Measurements from ENCODE around the gene P2RX7. TPM values are rescaled to one million over a fixed set of nuclear protein-coding genes. Genes with fewer than 3 reads are reported as not detected.
"Not testable (repeated sequence)": the region's sequence is repeated elsewhere in the genome, so short reads cannot be mapped to it uniquely, and the experiment has no call there.

P2RX7 gene
- total RNA-seq, 1 experiment from 2014 or later: 3.8 TPM

DNA sequence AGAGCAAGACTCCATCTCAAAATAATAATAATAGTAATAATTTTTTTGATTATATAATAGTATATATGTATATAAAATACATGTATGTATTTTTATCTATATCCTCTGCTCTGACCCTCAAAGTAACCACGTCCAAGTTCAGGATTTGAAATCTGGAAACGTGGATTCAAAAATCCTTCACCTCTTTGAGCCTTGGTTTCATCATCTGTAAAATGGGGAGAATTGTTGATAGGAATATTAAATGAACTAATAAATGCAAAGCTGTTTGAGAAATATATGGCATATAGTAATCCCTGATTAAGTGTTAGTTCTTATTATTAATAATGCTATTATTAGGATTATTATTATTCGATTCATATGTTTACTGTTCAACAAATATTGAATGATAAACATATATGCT, 2.6 kb downstream of the P2RX7 start:
- DNase-seq (ENCODE audit: low spot score): no peak

DNA sequence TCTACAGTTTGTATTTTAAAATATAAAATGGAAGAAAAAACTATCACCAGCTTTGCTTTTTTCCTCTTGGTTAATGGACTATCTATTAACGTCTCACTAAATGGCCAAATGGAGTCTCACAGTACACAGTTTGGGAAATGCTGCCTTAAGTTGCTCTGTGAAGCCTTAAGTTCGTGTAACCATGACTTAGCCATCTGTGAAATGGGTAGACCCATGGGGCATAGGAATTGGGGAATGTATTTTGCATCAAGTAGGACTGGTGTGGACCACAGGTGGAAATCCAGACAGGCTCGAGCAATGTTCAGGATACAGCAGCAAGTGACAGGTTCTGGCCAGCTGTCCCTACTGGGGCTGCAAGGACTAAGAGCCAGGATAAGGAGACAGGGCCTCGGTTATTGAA, 4.8 kb downstream of the P2RX7 start:
- no peak for DNase-seq (ENCODE audit: low spot score)

DNA sequence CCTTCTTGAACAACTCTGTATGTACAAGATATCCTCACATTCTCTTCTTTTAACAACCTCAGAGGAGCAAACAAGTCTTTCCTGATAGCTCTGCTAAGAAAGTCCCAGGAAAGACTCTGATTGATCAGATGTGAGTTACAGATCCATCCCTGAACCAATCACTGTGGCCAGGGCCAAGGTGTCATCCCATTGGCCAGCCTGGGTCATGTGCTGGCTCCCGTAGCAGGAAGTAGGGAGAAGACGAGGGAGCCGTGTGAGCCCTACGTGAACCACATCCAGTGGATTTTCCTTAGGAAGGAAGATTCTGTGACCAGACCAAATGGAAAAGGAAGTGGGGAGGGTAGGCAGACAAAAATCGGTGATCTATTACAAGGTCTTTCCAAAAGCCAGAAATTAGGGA, 5.6 kb downstream of the P2RX7 start:
- no peak for DNase-seq (ENCODE audit: low spot score)

DNA sequence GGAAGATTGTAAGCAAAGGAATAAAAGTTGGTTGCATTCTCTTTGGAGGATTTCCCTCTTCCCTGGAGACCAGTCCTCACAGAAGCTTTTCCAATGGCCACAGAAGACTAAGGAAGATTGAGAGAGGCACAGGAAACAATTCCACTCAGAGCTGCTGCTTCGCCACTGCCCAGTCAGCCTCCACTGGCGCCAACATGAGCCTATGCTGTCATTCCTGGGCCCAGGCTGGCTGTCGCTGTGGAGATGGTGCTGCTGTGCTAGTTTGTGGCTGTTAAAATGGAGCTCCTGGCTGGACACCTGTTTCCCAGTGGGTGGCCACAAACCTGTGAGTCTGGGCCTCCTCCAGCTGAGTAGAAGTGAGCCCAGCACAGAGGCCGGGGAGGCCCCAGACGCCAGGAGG, 6.6 kb downstream of the P2RX7 start:
- DNase-seq (ENCODE audit: low spot score): no peak

DNA sequence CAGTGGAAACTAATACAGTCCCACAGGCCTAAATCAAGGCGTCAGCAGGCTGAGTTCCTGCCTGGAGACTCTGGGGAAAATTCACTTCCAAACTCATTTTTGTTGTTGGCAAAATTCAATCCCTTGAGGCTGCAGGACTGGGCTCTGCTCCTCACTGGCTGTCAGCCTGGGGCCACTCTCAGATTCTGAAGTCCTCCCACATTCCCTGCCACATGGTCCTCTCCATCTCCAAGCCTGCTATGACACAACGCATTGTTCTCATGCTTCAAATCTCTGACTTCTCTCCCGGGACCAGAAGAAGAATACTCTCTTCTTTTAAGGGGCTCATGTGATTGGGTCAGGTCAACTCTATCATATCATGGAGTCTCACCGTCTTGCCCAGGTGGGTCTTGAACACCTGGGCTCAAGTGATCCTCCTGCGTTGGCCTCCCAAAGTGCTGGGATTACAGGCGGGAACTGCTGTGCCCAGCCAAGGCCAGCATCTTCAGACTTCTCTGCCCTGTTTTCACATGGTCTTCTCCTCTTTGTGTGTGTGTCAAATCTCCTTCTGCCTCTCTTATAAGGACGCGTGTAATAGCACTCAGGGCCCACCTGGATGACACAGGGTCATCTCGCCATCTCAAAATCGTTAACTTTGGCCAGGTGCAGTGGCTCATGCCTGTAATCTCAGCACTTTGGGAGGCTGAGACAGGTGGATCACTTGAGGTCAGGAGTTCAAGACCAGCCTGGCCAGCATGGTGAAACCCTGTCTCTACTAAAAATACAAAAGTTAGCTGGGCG, 9.7 kb downstream of the P2RX7 start:
- DNase-seq (ENCODE audit: low spot score): no peak

DNA sequence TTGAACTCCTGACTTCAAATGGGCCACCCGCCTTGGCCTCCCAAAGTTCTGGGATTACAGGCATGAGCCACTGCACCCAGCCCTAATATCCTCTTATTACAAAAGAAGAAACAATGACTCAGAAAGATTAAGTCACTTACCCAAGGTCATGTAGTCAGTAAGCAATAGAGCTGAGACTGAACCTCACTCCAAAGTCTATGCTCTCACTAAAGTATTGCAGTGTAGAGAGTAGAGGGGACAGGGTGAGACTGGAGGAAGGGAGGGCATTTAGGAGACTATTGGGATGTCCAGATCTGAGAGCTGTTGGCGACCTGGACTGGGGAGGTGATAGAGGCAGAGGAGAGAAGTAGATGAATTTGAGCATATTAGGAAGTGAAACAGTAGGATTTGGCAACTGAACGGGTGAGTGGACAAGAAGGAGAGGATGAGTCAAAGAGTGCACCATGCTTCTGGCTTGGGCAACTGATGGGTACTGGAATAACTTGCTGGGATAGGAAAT, 11.8 kb downstream of the P2RX7 start:
- no peak for DNase-seq (ENCODE audit: low spot score)

DNA sequence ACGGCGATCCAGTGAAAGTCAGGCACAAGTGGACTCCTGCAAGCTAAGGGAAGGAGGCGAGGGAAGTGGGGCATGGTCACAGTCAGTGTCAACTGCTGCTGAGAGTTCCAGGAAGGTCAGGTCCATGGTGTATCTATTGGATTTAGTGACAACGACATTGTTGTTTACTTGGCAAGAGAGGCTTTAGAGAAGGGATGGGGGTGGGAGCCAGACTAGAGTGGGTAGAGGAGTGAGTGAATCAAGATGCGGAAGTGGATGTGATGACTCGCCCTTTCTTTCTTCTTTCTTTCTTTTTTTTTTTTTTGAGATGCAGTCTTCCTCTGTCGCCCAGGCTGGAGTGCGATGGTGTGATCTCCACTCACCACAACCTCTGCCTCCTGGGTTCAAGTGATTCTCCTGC, 12.5 kb downstream of the P2RX7 start:
- DNase-seq (ENCODE audit: low spot score): peak; percentile 72

DNA sequence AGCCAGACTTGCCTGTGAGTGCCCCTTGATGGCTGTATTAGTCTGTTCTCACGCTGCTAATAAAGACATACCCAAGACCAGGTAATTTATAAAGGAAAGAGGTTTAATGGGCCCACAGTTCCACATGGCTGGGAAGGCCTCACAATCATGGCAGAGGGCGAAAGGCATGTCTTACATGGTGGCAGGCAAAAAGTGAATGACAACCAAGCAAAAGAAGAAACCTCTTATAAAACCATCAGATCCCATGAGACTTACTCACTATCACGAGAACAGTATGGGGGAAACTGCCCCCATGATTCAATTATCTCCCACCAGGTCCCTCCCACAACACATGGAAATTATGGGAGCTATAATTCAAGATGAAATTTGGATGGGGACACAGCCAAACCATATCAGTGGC, 16.6 kb downstream of the P2RX7 start:
- DNase-seq (ENCODE audit: low spot score): not testable (repeated sequence)

DNA sequence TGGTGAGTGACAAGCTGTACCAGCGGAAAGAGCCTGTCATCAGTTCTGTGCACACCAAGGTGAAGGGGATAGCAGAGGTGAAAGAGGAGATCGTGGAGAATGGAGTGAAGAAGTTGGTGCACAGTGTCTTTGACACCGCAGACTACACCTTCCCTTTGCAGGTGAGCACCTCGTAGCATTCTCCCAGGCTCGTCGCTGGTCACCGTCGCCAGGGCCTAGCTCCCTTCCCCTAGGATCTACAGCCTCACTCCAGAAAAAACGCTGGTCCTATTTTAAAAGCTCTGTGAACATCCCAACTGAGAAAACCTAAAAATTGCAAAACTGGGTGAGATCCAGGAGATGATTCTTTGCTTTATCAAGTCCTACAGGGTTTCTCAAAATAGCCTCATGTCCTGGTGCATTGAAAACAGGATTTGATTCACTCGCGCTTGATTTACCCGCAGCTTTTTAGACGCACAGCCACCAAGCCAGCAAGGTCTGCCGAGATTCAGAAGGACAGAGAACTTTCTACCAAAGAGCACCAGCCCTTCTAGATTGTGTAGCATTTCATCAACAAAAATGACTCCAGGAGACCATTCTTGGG, 22.2 kb downstream of the P2RX7 start:
- no peak for DNase-seq (ENCODE audit: low spot score)

DNA sequence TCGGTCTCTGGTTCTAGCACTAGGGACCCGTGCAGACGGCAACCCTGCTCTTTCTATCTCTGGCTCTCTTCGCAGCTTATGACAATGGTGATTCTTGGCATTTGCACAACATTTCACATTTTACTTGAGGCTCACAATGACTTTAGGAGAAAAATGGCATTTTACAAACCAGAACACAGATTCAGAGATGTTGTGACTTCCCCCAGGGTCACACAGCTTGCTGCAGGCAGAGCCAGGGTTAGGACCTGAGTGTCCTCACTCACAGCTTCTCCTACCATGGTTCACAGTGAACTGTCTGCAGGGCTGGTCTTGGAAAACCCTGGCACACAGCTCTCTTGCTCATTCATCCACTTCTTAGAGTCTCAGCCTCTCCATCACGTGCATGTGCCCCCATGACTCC, 23.7 kb downstream of the P2RX7 start:
- no peak for DNase-seq (ENCODE audit: low spot score)

DNA sequence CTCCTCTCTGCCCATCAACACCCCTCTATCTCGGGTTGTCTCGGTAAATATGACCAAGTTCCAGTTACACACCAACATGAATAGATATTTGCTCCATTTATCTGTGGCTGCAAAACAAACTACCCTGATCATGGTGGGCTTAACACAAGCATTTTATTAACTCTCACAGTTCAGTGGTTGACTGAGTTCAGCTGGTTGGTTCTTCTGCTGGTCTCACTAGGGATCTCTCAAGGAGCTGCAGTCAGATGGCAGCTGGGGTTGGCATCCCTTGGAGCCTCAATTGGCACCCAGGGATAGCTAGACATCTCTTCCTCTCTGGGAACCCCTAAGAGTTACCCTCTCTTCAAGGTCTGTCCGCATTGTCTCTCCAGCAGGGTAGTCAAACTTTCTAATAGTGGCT, 25.4 kb downstream of the P2RX7 start:
- no peak for DNase-seq (ENCODE audit: low spot score)

DNA sequence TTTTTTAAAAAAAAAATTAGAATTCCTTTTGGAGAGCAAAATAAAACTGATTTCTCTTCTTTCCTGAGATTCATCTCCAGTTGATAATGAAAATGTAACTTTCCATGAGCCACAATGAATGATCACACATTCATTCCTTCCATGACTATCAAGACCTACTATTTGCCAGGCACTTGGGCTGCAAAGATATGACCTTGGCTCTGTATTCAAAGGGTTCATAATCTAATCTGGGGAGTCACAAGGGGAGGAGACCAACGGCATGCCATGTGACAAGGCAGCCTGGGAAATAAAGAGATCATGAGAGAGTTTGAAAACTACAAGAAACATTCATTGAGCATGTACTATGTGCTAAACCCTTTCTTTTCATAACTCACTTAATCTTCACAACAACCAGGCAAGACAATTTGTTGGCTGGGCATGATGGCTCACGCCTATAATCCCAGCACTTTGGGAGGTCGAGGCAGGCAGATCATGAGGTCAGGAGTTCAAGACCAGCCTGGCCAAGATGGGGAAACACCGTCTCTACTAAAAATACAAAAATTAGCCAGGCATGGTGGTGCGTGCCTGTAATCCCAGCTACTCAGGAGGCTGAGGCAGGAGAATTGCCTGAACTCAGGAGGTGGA, 26.2 kb downstream of the P2RX7 start:
- DNase-seq (ENCODE audit: low spot score): not testable (repeated sequence)

DNA sequence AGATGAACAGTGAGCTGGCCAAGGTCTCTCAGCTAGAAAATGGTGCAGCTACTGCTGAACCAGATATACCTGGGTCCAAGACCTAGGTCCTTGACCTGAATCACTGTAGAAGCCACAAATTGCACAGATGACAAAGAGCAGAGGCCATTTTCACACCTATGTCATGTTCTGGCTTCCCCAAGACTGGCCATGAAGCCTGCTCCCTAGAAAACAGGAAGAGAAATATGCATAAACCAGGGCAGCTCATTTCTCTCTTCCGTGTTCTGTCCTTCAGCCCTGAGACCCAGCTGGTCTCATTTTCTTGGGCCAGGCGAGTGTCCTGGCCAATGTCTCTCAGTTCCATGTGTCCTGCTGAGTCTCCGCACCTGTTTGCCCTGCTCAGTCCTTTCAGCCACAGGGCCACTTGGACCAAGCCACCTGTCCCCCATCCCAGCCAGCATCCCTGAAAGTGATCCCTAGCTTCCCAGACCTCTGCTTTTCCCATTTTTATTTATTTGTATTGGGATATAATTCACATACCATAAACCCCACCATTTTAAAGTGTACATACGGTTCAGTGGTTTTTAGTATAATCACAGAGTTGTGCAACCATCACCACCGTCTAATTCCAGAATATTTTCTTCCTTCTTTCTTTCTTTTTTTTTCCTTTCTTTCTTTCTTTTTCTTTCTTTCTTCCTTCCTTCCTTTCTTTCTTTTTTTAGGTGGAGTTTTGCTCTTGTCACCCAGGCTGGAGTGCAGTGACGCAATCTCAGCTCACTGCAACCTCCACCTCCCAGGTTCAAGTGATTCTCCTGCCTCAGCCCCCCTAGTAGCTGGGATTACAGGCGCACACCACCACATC, 27.0 kb downstream of the P2RX7 start:
- no peak for DNase-seq (ENCODE audit: low spot score)

DNA sequence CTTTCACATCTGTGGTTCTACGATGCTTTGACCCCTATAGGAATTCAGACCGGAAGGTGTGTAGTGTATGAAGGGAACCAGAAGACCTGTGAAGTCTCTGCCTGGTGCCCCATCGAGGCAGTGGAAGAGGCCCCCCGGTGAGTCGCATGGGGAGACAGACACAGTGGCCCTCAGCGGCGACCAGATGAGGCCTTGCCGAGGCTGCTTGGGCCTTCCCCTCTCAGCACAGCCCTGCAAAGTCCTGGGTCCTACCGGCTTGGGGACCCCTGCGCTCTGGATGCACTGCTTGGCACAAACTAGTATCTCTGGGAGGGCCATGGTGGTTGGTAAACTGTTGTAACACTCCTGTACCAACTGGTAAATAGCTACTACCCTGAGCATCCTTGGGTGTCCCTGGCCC, 29.7 kb downstream of the P2RX7 start:
- DNase-seq (ENCODE audit: low spot score): no peak

DNA sequence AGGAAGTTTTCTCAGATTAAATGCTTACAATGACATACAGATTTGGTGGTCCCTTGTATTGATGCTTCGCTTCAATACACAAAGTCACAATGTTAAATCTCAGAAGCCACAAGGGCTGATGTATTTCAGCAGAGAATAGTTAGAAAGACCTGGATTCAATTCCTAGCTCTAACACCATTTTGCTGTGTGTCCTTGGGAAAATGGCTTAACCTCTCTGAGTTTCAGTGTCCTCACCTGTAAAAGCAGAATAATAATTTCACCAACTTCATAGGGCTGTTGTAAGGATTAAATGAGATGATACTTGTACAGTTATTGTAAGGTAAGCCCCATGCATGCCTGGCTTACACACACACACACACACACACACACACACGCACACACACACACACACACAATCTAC, 30.3 kb downstream of the P2RX7 start:
- DNase-seq (ENCODE audit: low spot score): no peak

DNA sequence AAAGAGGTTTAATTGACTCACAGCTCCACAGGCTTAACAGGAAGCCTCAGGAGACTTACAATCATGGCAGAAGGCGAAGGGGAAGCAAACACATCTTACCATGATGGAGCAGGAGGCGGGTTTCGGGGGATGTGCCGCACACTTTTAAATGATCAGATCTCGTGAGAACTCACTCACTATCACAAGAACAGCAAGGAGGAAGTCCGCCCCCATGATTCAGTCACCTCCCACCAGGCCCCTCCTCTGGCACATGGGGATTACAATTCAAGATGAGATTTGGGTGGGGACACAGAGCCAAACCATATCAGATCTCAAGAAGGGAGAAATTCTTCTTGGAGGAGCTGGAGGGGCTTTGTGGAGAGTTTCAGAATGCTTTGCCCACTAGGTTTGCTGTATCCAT, 32.2 kb downstream of the P2RX7 start:
- not testable (repeated sequence) for DNase-seq (ENCODE audit: low spot score)

DNA sequence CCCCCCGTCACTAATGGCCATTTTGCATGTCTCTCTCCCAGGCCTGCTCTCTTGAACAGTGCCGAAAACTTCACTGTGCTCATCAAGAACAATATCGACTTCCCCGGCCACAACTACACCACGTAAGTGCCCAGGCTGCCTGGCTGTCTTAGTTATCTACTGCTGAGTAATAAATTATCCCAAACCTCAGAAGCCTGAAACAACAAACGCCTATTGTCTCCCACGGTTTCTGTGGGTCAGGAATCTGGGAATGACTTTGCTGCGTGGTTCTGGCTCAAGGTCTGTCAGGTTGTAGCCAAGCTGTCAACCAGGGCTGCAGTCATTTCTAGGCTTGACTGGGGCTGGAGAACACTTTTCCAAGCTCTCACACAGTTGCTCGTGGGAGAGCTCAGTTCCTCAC, 32.6 kb downstream of the P2RX7 start:
- DNase-seq (ENCODE audit: low spot score): peak; percentile 83

DNA sequence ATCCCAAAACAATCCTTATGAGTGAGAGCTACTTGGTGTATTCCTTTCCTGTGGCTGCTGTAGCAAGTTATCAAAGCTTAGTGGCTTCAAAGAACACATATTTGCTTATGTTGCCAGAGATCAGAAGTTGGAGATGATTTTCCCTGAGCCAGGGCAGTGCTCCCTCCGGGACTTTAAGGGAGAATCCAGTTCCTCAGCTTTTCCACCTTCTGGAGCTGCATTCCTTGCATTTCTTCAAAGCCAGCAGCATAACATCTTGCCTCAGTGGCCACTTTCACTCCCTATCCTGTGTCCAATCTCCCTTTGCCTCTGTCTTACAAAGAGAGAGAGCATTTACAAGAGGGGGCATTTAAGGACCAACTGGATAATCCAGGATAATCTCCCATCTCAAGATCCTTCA, 33.7 kb downstream of the P2RX7 start:
- no peak for DNase-seq (ENCODE audit: low spot score)

DNA sequence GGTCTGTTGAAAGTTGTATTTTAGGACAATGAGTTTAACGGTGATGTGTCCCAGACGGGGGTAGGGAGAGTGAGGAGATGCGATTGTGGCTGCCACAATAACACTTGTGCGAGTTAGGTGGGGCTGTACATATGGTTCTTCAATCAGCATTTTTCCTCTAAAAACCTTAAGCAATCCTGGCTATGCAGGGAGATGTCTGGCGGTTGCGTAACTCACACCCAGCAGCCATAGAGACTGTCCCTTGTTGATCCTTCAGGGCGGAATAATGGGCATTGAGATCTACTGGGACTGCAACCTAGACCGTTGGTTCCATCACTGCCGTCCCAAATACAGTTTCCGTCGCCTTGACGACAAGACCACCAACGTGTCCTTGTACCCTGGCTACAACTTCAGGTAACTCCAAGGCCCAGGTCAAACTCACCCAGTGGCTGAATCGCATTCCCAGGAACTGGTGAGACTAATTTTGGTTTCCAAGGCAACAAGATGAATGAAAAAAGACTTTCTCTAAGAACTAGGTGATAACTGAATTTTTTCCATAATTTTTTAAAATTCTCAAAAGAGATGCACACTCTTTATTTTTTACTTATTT, 34.6 kb downstream of the P2RX7 start:
- DNase-seq (ENCODE audit: low spot score): no peak

DNA sequence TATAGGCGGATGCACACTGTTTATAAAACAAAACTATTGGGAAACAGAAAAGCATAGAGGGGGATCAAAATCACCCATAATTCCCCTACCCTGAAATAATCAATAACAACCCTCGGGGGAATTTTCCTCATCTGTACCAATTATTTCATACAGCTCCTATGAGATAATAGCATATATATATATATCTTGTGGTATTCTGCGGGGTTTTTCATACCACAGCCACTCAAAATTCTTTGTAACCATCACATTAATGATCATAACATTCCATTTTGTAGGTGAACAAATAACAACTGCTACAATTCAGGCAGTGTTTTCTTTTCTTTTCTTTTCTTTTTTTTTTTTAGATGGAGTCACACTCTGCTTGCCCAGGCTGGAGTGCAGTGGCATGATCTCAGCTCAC, 35.3 kb downstream of the P2RX7 start:
- DNase-seq (ENCODE audit: low spot score): no peak

DNA sequence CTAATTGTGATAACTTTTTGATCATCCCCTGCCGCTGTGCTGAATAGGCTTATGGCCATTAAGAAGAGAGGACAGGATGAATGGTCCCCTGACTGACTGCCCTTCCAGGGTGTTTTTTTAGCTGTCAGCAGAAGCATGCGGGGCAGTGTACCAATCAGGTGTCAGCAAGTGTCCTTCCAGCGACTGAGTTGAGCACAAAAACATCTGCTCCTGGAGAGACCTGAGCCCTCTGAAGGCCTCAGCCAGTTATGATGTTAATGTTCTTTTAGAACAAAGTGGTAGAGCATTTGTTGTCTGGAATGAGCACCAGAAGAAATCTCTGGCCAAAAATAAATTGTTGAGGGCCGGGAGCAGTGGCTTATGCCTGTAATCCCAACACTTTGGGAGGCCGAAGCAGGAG, 37.5 kb downstream of the P2RX7 start:
- no peak for DNase-seq (ENCODE audit: low spot score)
